ENCODE results near the gene SPINT2. TPM values are rescaled to one million over a fixed set of nuclear protein-coding genes. Genes with fewer than 3 reads are reported as not detected.

SPINT2 gene
- total and polyA plus RNA-seq, 12 donors, result 3.4 to 29.2 (median 12.3) TPM

GRCh38 chr19:38277549-38277948, 13.2 kb downstream of the SPINT2 start:
- Histone ChIP-seq H3K27me3 (no peaks in the 10 kb centered on the region), H3K9me3 (no peaks in the 10 kb centered on the region), H3K27ac (peak overlapping the region; percentile 61 to 92 (median 84)), H3K4me3 (peak overlapping the region in 3 of 10 donors; percentile 13 to 16 (median 16)), H3K36me3 (no peaks in the 10 kb centered on the region), H3K4me1 (peaks cover 12 to 82% (median 56%) of the 10 kb centered on the region in 9 donors)
- ATAC-seq (no peak), DNase-seq (no peak)
- intact Hi-C loops (cut with DNase I), result loop anchor here in 3 of 10 donors (5.0 kb wide), 2 partner anchors 40 to 45 kb away; partner anchors contain the start of genes KCNK6 (in 2 of the 3) and YIF1B (in 2 of the 3)
- 23 to 24% methylated on average over 5 of the region's 5 CpGs for WGBS, 2 donors
- TF ChIP-seq CTCF (IDR thresholded peaks at IDR 0.05), result no peak

GRCh38 chr19:38277969-38278680, 13.8 kb downstream of the SPINT2 start:
- peak; percentile 88 to 95 (median 94) for ATAC-seq
- peak; percentile 61 to 85 for DNase-seq
- H3K4me3 ChIP-seq, result peak overlapping the region in 3 of 10 donors; percentile 13 to 16 (median 16)
- no peaks in the 10 kb centered on the region for H3K36me3 ChIP-seq
- WGBS, 2 donors, result 28 to 30% methylated on average over 9 of the region's 9 CpGs
- H3K4me1 ChIP-seq, result peaks cover 12 to 87% (median 59%) of the 10 kb centered on the region in 9 donors
- no peaks in the 10 kb centered on the region for H3K27me3 ChIP-seq
- H3K9me3 ChIP-seq, result no peaks in the 10 kb centered on the region
- intact Hi-C loops (cut with DNase I), result loop anchor here in 4 of 10 donors (1.0 to 5.0 kb wide), 3 partner anchors 37 to 44 kb away; partner anchors contain the start of genes YIF1B (in 3 of the 4) and KCNK6 (in 2 of the 4)
- no peak for TF ChIP-seq CTCF (IDR thresholded peaks at IDR 0.05)
- peak overlapping the region; percentile 64 to 92 (median 84) for H3K27ac ChIP-seq

GRCh38 chr19:38278751-38279150, 14.4 kb downstream of the SPINT2 start:
- intact Hi-C loops (cut with DNase I), result loop anchor here in 4 of 10 donors (1.0 to 5.0 kb wide), 3 partner anchors 37 to 44 kb away; partner anchors contain the start of genes YIF1B (in 3 of the 4) and KCNK6 (in 2 of the 4)
- ATAC-seq, result no peak
- H3K36me3 ChIP-seq, result no peaks in the 10 kb centered on the region
- WGBS, 2 donors, result 31 to 34% methylated on average over 2 of the region's 2 CpGs
- no peaks in the 10 kb centered on the region for H3K9me3 ChIP-seq
- H3K27ac ChIP-seq, result peak overlapping the region; percentile 64 to 92 (median 84)
- H3K4me3 ChIP-seq, result peak overlapping the region in 1 of 10 donors; percentile 16
- H3K27me3 ChIP-seq, result no peaks in the 10 kb centered on the region
- no peak for DNase-seq
- TF ChIP-seq CTCF (IDR thresholded peaks at IDR 0.05), result no peak
- peaks cover 12 to 87% (median 59%) of the 10 kb centered on the region in 9 donors for H3K4me1 ChIP-seq

- peak in 1 of 8 donors; percentile 53 for ATAC-seq
- Histone ChIP-seq H3K4me3 (no peak overlapping the region), H3K36me3 (no peaks in the 10 kb centered on the region), H3K9me3 (no peaks in the 10 kb centered on the region), H3K27me3 (no peaks in the 10 kb centered on the region), H3K4me1 (peaks cover 9 to 73% (median 47%) of the 10 kb centered on the region in 9 donors), H3K27ac (peak overlapping the region in 9 of 10 donors; percentile 15 to 92 (median 84))
- 51 to 56% methylated on average over 17 of the region's 17 CpGs for WGBS, 2 donors
- DNase-seq, result no peak
- intact Hi-C loops (cut with DNase I), result loop anchor here in 1 of 10 donors (5.0 kb wide), 1 partner anchor 37 kb away; the partner anchor contains the start of genes KCNK6 and YIF1B
- TF ChIP-seq CTCF (IDR thresholded peaks at IDR 0.05), result no peak
Observed at GRCh38 chr19:38280030-38280921, 15.9 kb downstream of the SPINT2 start.
